T-helper 9 cell (primary cell): ENCODE measurements around the gene SMIM41.

Source experiments
- DNase-seq: peaks from one replicate; pipeline ENCODE4 v3.0.0-alpha.2; 2020

Gene SMIM41

DNA sequence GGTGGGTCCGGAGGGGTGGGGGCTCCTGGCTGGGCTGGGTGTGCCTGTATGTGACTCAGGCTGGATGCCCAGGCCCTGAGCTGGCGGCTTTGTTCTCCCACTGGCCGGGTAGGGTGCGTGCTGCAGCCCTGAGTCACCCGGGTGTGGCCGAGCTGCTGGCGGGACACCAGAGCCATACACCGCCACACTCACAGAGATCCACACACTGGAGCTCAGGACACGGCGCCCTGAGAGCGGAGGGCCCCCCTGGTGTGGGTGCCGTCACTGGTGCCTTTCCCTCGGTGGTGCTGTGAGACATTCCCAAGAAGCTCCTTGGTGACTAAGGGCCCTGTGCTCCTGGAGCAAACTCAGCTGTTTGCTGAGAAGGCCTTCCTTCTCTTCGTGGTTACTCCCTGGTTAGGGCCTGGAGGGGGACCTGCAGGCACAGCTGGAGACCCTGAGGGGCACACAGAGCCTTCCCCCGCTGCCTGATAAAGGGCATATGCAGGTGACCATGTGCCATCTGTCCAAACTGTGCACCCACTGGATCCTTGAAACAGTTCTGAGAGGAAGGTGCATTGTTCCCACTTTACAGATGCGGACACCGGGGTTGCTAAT is 68.0 kb downstream of the SMIM41 start:
- no peak for DNase-seq

DNA sequence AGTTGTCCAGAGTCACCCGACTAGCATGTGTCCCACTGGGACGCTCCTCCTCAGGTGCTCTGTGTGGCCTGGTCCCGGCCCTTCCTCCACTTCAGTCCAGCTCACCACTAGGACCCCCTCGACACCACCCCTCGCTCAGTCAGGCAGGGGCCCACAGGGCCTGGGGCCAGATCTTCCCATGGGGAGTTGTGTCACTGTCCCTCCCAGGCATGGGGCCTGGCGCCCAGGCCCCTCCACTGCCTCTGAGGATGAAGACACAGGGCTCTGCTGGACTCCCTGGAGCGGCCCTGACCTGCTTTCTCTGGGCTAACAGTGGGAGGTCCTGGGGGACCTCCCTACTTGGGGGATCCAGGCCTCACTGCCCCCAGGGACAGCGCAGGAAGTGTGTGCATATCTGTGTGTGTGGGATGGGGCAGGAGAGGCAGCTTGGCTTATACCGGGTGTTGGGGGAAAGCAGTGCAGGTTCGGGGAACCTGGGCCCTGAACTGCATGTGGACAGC is 68.5 kb downstream of the SMIM41 start:
- DNase-seq, result no peak

DNA sequence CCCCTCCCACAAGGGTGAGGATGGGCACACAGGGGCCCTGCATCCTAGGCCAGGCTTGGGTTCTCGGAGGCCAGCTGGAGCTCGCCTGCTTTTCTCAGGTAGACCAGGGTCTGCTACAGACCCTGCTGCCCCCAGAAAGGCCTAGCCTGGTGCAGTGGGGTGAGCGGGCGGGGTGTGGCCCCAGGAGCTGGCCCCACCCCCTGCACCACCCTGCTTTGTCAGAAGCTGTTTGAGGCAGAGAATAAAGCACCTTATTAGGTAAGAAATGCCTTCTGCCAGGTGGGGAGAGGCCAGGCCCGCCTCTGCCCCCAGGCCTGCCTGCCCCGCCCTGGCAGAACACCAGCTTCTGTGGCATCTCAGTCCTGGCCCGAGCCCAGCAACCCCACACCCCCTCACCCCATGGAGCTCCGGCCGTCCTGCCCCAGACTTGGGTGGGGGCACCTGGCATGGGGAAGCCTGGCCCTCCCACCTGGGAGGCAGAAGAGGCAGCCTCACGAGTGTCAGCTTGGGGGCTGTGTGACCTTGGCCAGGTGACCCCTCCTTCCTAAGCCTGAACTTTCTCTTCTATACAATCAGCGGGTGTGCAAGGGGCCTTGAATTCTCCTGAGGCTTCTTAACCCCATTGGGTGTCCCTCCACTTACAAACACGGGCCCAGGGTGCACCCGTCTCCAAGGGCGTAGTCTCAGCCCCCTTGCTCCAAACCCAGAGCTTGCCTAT is 69.1 kb downstream of the SMIM41 start:
- no peak for DNase-seq

DNA sequence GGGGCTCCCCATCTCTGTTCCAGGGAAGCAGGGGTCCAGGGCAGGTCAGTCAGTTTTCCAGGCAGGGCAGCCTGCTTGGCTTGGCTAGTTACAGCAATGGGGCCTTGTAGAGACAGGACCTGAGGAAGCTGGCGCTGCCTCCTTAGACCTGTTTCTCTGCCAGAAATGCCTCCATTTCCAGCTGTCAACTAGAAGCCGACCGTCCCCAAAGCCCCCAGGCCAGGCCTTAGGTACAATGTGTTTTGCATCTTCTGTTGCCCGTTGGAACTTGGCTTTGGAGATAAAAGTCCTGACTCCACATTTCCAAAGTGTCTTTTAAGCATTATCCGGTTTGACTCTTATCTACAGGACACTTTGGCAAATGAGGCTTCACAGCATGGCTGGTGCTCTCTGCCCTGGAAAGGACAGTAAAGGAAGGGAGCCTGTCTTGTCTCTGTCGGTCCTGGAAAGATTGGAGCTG is 69.7 kb downstream of the SMIM41 start:
- DNase-seq, result no peak

DNA sequence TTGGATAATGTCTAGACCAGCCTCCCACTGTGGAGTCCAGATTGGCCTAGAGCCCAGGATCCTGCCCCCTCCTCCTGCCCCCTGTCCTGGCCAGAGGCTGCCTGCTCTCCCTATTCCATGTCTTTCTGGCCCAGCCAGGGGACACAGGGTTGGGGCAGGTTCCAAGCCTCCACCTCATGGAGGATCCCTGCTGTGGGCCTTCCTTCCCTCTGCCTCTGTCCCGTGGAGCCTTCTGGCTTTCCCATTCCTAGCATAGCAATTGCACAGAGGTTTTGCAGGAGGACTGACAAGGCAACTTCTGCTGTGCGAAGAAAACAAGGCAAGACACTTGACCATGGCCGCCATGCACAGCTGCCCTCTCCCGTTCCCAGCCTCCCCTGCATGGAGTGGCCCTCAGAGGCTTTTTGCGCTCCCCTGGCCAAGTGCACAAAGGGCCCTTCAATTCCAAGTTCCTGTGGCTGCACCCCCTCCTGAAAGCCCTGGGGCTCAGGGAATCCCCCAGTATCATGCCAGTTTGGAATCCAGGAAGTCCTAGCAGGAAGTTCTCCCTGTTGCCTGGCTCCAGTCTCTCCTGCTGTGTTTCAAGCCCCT is 70.2 kb downstream of the SMIM41 start:
- DNase-seq, result no peak

DNA sequence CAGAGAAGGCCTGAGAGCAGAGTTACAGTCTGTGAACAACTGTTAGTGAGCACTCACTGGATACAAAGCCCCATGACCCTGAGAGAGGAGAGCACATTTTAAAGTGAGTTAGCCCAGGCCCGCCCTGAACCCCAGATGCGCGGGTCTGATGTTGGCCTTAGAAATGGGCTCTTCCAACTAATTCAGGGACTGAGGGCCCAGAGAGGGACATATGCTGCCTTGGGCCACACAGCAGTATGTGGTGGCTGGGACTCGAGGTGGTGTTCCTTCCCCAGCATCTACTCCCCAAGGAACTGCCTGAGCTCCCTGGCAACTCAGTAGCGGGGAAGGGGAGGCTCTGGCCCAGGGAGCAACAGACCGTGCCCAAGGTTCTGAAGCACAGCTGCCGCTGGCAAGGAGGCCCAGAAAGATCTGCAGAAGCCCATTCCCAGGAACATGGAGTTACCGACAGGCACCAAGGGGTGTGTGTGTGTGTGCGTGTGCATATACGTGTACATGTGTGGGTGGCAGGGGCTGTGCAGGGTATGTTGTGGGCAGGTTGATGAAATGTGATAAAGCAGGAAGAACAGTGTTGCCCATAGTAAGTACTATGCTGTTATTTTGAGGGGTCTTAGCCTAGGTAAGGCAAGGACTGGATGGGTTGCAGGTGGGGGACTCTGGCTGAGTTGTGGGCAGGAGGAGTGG is 71.8 kb downstream of the SMIM41 start:
- no peak for DNase-seq

DNA sequence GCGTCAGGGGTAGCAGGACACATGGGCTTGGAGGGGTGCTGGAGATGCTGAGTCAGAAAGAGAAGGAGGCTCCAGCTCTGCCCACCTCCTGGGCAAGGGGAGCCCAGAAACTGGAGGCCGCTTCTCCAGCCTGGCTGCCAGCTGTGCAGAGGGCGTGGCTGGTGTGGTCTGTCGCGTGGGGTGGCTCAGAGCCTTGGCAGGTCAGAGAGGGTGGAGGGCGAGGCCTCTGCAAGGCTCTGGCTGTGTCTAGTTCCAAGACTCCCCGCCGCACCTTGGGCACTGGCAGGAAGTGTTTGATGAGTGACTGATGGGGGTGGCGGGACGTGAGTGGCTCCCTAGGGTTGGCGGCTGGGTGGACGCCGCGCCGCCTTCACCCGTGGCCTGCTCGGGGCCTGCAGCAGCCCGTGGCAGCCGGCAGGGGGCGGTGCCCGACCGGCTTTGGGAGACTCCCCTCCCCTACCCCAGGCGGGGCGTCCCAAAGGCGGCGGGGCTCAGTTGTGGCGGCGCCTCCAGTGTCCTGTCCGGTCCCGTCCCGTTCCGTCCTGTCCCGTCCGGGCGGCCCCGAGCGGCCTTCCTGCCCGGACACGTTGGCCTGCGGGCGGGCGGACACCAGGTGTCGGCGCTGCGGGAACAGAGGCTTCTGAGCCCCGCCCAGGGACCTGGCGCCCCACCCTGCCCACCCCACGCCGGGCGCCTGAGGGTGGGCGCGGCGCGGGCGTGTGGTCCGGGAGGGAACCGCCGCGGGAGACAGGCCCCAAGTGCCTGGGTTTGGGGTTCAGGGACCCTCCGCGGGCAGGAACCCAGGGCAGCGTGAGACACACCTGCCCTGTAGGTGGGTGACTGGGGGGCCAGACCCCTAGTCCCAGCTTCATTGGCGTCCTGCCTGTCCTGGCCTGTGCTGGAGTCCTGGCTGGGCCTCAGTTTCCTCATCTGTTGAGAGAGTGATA is 72.6 kb downstream of the SMIM41 start:
- DNase-seq, result peak; percentile 72

DNA sequence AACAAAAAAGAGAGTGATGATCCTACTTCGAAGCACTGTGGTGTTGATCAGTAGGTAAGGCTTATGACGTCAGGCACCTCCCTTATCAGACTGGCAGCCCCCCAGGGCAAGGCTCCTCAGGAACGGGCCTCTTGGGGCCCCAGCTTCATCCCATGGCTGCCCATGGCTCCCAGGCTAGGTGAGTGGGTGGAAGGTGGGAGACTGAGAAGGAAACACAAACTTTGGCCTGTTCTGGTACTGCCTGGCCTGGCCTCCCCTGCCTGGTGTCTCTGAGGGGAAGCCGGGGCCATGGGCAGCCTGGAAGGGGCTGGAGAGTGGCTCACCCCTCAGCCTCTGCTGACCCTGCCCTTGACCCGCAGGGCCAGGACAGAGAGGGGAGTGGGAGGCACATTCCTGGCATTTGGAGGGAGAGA is 73.4 kb downstream of the SMIM41 start:
- DNase-seq, result no peak

DNA sequence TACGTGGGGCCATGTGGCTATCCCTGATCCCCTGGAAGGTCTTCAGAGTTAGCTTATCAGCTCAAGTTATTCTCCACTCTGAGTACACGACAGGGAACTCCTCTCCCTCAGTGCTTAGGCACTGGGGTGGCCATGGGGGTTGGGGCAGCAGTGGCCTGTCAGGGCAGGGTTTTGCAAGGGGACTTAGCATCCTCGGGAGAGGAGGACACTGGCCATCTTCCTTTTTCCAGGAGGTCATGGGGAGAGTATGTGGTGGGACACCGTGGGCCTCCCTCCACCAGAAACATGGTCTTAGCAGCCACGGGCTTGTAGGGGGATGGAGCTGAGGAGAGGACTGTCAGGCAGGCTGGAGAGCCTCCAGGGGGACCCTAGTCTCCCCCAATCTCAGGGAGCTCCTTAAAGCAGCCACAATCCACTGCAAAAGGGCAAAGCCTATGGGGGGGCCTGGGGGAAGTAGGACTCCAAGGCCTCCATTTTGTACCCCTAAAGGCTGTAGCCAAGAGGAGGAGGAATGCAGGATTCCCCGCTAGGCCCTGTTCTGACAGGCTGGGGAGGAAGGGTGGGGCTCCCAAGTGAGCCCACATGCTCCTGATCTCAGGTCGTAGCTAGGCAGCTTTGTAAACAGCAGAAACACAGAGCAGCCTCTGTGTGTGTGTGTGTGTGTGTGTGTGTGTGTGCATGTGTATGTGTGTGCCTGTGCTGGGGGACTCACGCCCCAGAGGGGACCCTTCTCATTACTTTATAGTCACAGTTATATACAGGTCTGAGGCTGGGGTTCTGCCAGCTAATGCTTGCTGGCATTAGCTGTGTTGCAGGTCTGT is 75.8 kb downstream of the SMIM41 start:
- peak; percentile 34 for DNase-seq

DNA sequence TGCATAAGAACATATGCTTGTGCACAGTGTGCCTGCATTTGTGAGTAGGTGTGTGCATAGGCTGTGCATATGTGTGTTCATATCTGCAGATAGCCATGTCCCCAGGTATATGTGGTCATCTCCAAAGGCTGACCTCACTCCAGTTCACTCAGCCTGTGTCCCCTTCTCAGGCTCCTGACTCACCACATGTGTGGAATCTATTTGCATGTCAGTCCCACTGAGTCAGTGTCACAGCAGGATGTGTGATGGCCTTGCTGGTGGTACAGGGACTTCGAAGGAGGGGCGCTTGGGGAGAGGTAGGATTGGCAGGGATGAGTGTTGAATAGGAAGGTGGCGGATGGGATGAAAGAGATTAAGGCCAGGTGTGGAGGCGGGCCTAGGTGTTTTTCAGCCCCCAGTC is 76.8 kb downstream of the SMIM41 start:
- no peak for DNase-seq

DNA sequence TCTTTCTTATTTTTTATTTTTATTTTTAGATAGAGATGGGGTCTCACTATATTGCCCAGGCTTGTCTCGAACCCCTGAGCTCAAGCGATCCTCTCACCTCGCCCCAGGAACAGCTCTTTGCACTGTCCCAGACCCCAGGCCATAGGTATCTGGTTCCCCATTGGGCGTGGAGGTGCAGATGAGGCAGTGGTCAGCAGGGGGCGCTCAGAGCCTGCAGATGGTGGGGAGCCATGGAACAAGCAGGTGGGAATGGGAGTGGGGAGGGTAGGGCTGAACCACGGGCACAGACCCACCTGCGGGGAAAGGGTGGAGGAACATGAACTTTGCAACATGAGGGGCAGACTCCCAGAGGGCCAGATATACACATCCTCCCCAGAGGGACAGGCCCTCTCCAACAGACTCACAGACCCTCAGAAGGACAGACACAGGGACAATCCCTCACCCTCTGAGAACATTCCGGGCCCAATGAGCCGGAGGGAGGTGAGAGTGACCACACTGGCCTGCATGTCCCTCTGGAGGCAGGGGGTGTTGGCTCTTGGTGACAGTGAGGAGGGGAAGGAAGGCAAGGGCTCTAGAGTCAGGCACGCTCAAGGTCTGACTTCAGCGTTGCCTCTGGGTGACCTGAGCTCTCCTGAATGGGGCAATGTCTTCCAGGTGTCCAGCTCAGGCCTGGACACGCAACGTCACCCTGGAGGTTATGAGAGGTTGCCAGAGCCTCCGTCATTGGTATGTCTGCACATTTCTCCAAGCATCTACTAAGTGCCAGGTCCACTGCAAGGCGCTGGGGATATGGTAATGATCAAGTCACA is 77.5 kb downstream of the SMIM41 start:
- peak; percentile 73 for DNase-seq

DNA sequence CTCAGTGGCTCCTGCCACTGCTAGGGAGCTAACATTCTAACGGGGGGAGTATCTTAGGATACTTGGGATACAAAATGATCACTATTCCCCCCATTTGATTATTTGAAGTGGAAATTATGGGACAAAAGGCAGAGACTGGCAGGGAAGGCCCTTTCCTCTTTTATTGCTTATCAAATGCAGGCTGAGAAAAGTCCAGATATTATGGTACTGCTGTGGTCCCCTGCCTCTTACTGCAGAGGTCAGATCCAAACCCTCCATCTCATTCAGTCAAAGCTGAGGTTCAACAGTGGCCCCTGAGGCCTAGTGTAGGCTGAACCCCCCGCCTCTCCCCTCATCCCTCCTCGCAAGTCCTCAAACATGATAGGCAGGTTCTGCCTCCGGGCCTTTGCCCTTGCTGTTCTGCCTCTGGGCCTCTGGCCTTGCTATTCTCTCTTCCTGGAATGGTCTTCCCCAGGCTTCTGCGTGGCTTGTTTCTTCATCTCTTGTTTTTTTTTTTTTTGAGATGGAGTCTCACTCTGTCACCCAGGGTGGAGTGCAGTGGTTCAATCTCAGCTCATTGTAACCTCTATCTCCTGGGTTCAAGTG is 78.2 kb downstream of the SMIM41 start:
- DNase-seq, result no peak
